K562 (cell line): Measurements from ENCODE around the gene SCLY. TPM values are rescaled to one million over a fixed set of nuclear protein-coding genes. Genes with fewer than 3 reads are reported as not detected.

Experiments used
- ATAC-seq: fragments of 200-7000 bp; cut with Tn5 transposase; 3 replicates; pipeline ENCODE4 v1.9.1; 2020; ENCODE audit warnings: moderate library complexity
- BruUV-seq: library from RNA; stranded (reverse); fragments of 400-500 nt; replicated peaks from 2 replicates; lab custom pipeline; 2021; lab: Mats Ljungman, UMichigan
- CTCF ChIA-PET: fragments of 300-600 bp; formaldehyde crosslinking; extraction: SDS; loops from one replicate; lab custom pipeline; 2021; ENCODE audit warnings: low intra/inter-chr PET ratio; lab: Yijun Ruan, JAX
- POLR2A ChIA-PET: fragments of 300-600, 350-650 bp; sonication (Branson Sonifier 250); formaldehyde crosslinking; extraction: SDS; loops from one replicate; lab custom pipeline; 2021; ENCODE audit warnings: antibody characterized with exemption, inconsistent platforms; lab: Yijun Ruan, JAX
- DNase-seq, 4 experiments: peaks; one replicate each; pipeline versions ENCODE4 v3.0.0 to v3.0.0-alpha.2; 2011 to 2018; ENCODE audit warnings: low spot score in 3 of 4, mixed read lengths in 3 of 4; ENCODE audit errors: extremely low read depth in 1 of 4
- FAIRE-seq: peaks from 2 replicates; lab custom pipeline; 2011; peaks lifted over from hg19 to GRCh38; lab: Jason Lieb, UNC
- H2AFZ ChIP-seq: 2 replicates; pipeline ENCODE4 v1.6.0; 2011; ENCODE audit warnings: low read depth, low read length, control low read depth, inconsistent platforms
- H3K27ac ChIP-seq: fragments of 200-600 bp; 3 replicates; pipeline ENCODE4 v1.8.0; 2011; ENCODE audit warnings: low read depth, mild to moderate bottlenecking, control low read depth, inconsistent platforms, low read length, moderate library complexity, mixed read lengths; ENCODE audit errors: extremely low read depth
- H3K27me3 ChIP-seq, 2 experiments: fragments of 300-600 bp in 1 of 2; 2 replicates in 1 of 2; 3 replicates in 1 of 2; pipeline versions ENCODE4 v1.6.0 to v1.8.0; 2011; ENCODE audit warnings: inconsistent platforms in 2 of 2, low read length in 2 of 2, mild to moderate bottlenecking in 1 of 2, mixed read lengths in 1 of 2, moderate library complexity in 1 of 2; ENCODE audit not compliant: control insufficient read depth in 2 of 2, insufficient read depth in 2 of 2
- H3K36me3 ChIP-seq: fragments of 300-600 bp; 3 replicates; pipeline ENCODE4 v1.8.0; 2011; ENCODE audit warnings: mild to moderate bottlenecking, low read length, inconsistent platforms; ENCODE audit not compliant: control insufficient read depth, insufficient read depth
- H3K4me1 ChIP-seq, 2 experiments: fragments of 200-600 bp in 1 of 2; replicated peaks in 1 of 2; 2 replicates in 1 of 2; 3 replicates in 1 of 2; pipeline versions ENCODE4 v1.5.1 to v1.8.0; 2011; ENCODE audit warnings: inconsistent platforms in 2 of 2, low read length in 2 of 2, mild to moderate bottlenecking in 1 of 2, mixed read lengths in 1 of 2, moderate library complexity in 1 of 2; ENCODE audit not compliant: control insufficient read depth in 2 of 2, insufficient read depth in 2 of 2
- H3K4me2 ChIP-seq: 2 replicates; pipeline ENCODE4 v1.6.1; 2011; ENCODE audit warnings: low read length, control low read depth, inconsistent platforms, mixed read lengths; ENCODE audit not compliant: insufficient read depth
- H3K4me3 ChIP-seq: fragments of 200-600 bp; sonication (generic), shearing (Covaris generic); 2 replicates; pipeline ENCODE4 v1.5.1; 2016; ENCODE audit warnings: control low read depth, inconsistent platforms
- H3K79me2 ChIP-seq: fragments of 200-600 bp; 3 replicates; pipeline ENCODE4 v1.8.0; 2011; ENCODE audit warnings: low read length, inconsistent platforms; ENCODE audit not compliant: control insufficient read depth, insufficient read depth
- H3K9ac ChIP-seq, 2 experiments: 2 replicates each; pipeline versions ENCODE4 v1.6.0 to v1.6.1; 2011; ENCODE audit warnings: low read depth in 2 of 2, low read length in 2 of 2, control low read depth in 1 of 2, inconsistent platforms in 1 of 2, mild to moderate bottlenecking in 1 of 2, mixed read lengths in 1 of 2; ENCODE audit not compliant: insufficient read depth in 1 of 2
- H3K9me1 ChIP-seq: one replicate; pipeline ENCODE4 v1.6.0; 2011; ENCODE audit warnings: inconsistent platforms, mild to moderate bottlenecking, low read length, moderate library complexity; ENCODE audit not compliant: control insufficient read depth, insufficient read depth
- H3K9me3 ChIP-seq: replicated peaks from 2 replicates; pipeline ENCODE4 v1.5.1; 2011; ENCODE audit warnings: low read depth, low read length, inconsistent platforms; ENCODE audit not compliant: control insufficient read depth, insufficient read depth
- H4K20me1 ChIP-seq: replicated peaks from 2 replicates; pipeline ENCODE4 v1.6.1; 2011; ENCODE audit warnings: low read length, inconsistent platforms, mixed read lengths; ENCODE audit not compliant: control insufficient read depth, insufficient read depth
- CAMTA2 ChIP-seq: fragments of 250-450 bp; sonication (Bioruptor Pico); conservative IDR thresholded peaks from 2 replicates; pipeline ENCODE4 v1.5.1; 2022
- DACH1 ChIP-seq: fragments of 450-650 bp; IDR thresholded peaks from 2 replicates; pipeline ENCODE4 v1.6.1; 2018; ENCODE audit not compliant: partially characterized antibody
- FOXK1 ChIP-seq: sonication (generic); formaldehyde crosslinking; IDR thresholded peaks from 2 replicates; pipeline ENCODE4 v1.8.0; 2022; ENCODE audit warnings: missing genetic modification reagents, mild to moderate bottlenecking, borderline replicate concordance
- GMEB1 ChIP-seq: fragments of 250-450 bp; sonication (Bioruptor Pico); IDR thresholded peaks from 2 replicates; pipeline ENCODE4 v1.4.0; 2020; ENCODE audit warnings: mild to moderate bottlenecking
- KAT8 ChIP-seq: fragments of 450-650 bp; IDR thresholded peaks from 2 replicates; pipeline ENCODE4 v1.6.1; 2016; ENCODE audit warnings: low read depth, mild to moderate bottlenecking
- LCOR ChIP-seq: sonication (generic); formaldehyde crosslinking; IDR thresholded peaks from 2 replicates; pipeline ENCODE4 v1.8.0; 2022; ENCODE audit warnings: mild to moderate bottlenecking, missing genetic modification reagents
- MTA3 ChIP-seq: fragments of 450-650 bp; formaldehyde crosslinking; IDR thresholded peaks from 2 replicates; pipeline ENCODE4 v1.6.1; 2017; ENCODE audit warnings: mild to moderate bottlenecking, borderline replicate concordance
- RBM15 ChIP-seq: fragments of 200-400 bp; formaldehyde crosslinking; IDR thresholded peaks from 2 replicates; pipeline ENCODE4 v1.6.1; 2018; ENCODE audit warnings: mild to moderate bottlenecking, low read length, moderate library complexity; ENCODE audit not compliant: insufficient read depth
- THAP7 ChIP-seq: fragments of 250-450 bp; sonication (Bioruptor Pico); IDR thresholded peaks from 2 replicates; pipeline ENCODE4 v1.5.0; 2021
- U2AF2 ChIP-seq: fragments of 200-400 bp; formaldehyde crosslinking; optimal IDR thresholded peaks from 2 replicates; pipeline ENCODE3; 2017; ENCODE audit warnings: low read depth, mild to moderate bottlenecking, low read length
- UBTF ChIP-seq, 2 experiments: IDR thresholded peaks; 2 replicates each; pipeline ENCODE4 v1.6.1; 2012; ENCODE audit warnings: improper control_type of control experiment in 2 of 2, low read depth in 2 of 2, low read length in 2 of 2, borderline replicate concordance in 1 of 2
- ZNF282 ChIP-seq: sonication (generic); formaldehyde crosslinking; IDR thresholded peaks from 2 replicates; pipeline ENCODE4 v1.8.1; 2023; ENCODE audit warnings: missing genetic modification reagents
- ZNF511 ChIP-seq: sonication (generic); formaldehyde crosslinking; IDR thresholded peaks from 2 replicates; pipeline ENCODE4 v1.8.0; 2022; ENCODE audit warnings: mild to moderate bottlenecking, missing genetic modification reagents
- ZNF76 ChIP-seq: fragments of 250-450 bp; sonication (Bioruptor Pico); IDR thresholded peaks from 2 replicates; pipeline ENCODE4 v1.4.0; 2020; ENCODE audit warnings: mild to moderate bottlenecking, moderate library complexity, borderline replicate concordance
- ZNF79 ChIP-seq: fragments of 250-450 bp; sonication (Bioruptor Pico); IDR thresholded peaks from 2 replicates; pipeline ENCODE4 v1.4.0; 2020; ENCODE audit warnings: low read depth, mild to moderate bottlenecking, moderate library complexity
- WGBS: fragments of 100-300 bp; shearing (Covaris generic); methylation state at CpG from one replicate; pipeline ENCODE4 v1.1.6; 2016; ENCODE audit warnings: low coverage, mixed read lengths; ENCODE audit not compliant: insufficient coverage; ENCODE audit errors: missing lambda C conversion rate; 5-methylcytosine and 5-hydroxymethylcytosine counted together
- in situ Hi-C: fragments of 300-500 bp; cut with MboI; formaldehyde crosslinking; loops from 4 replicates; pipeline ENCODE4 v1.15.0; 2018; ENCODE audit warnings: inconsistent platforms, mixed read lengths
- intact Hi-C: fragments of 100-400 bp; cut with micrococcal nuclease; formaldehyde crosslinking; loops from 2 replicates; pipeline ENCODE4 v1.14.2; 2022
- polyA plus RNA-seq, 8 experiments: library from polyadenylated mRNA; depleted of rRNA in 4 of 8; stranded (reverse) in 5 of 8; unstranded in 3 of 8; fragments of >200 nt; fragmentation: Nextera tagmentation in 2 of 8; fragmentation: Illumina TruSeq in 1 of 8; extraction: Ambion mirVana in 2 of 8; extraction: Trizol in 1 of 8; gene quantifications; 2 replicates each; pipeline versions ENCODE4 v1.2.1 to v1.2.3, GENCODE V29; 2011 to 2014; ENCODE audit warnings: inconsistent platforms in 1 of 8, missing spikeins in 1 of 8
- total RNA-seq, 7 experiments: library from RNA; depleted of rRNA in 6 of 7; stranded (reverse); fragments of >200 nt in 6 of 7; fragmentation: Illumina TruSeq in 2 of 7; extraction: Trizol in 2 of 7; gene quantifications; 2 replicates each; pipeline versions ENCODE4 v1.2.1 to v1.2.3, GENCODE V29; 2011 to 2021; ENCODE audit warnings: low replicate concordance in 1 of 7

SCLY gene
- total and polyA plus RNA-seq, 9 of the 15 experiments (the other 6 are each of a cell fraction or from before 2014, with no cell fraction given): 2.6 to 32.2 (median 21.1) TPM

DNA sequence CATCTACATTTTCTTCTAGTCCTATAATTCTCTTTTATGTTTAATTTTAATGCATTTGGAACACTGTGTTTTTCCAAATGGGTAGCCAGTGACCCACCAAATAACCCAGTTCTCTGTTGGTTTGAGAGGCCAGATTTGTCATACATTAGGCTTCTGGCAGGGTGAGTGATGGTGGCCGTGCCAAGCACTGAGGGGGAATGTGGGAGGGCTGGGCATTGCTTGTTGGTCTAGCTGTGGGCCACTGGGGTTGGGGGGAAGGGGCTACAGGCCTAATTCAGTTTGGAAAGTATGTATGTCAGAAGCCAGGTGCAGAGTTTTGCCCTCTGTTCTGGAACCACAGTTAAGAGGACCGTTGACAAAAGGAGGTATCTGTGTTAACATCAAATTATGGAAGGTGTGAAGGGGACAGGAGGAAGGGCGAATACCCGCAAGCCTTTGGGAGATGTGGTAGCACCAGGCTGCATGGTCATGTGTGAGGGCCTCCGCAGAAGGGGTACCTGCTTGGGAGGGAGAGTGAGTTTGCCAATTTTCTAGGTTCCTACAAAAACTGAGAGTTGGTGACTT, 38.1 kb upstream of the SCLY start (continued):
- TF ChIP-seq UBTF (IDR thresholded peaks at IDR 0.05; ENCODE audit: borderline replicate concordance in 1 of 2, low read depth in 2 of 2, low read length in 2 of 2) (no peak), FOXK1 (no peak), ZNF79 (CRISPR knock-in tag) (no peak), THAP7 (CRISPR knock-in tag) (no peak), LCOR (CRISPR knock-in tag) (no peak), ZNF76 (CRISPR knock-in tag) (no peak), RBM15 (no peak)
- TF ChIP-seq, all 486 proteins: peak for 0

GRCh38 chr2:238023608-238024007, 37.2 kb upstream of the SCLY start:
- no CpG with 5 or more reads among the region's 2 CpGs for WGBS
- no peaks in the 10 kb centered on the region for H3K4me1 ChIP-seq
- H3K9me1 ChIP-seq: no peaks in the 10 kb centered on the region
- H3K9me3 ChIP-seq: no peaks in the 10 kb centered on the region
- DNase-seq (no peak), FAIRE-seq (no peak), ATAC-seq (no peak)
- H3K4me3 ChIP-seq: no peak overlapping the region
- POLR2A ChIA-PET: interaction anchor here (0.6 kb wide), 1 partner anchor 78 kb away, joined by 3 read pairs; no protein-coding TSS in a partner anchor
- intact Hi-C loops (loop anchor here (10.0 kb wide), 1 partner anchor 99 kb away; no protein-coding TSS in a partner anchor), in situ Hi-C loops (no loop called here)
- H3K36me3 ChIP-seq: peaks cover 39% of the 10 kb centered on the region; the same call in 2 of the 3 replicates
- BruUV-seq: no TSS peak
- H4K20me1 ChIP-seq: no peaks in the 10 kb centered on the region
- no peak overlapping the region for H2AFZ ChIP-seq
- no peaks in the 10 kb centered on the region for H3K27me3 ChIP-seq
- no peaks in the 10 kb centered on the region; the same call in 2 of the 3 replicates for H3K79me2 ChIP-seq
- no peak overlapping the region for H3K4me2 ChIP-seq
- TF ChIP-seq DACH1 (no peak), KAT8 (no peak), U2AF2 (no peak), MTA3 (no peak), ZNF282 (no peak), GMEB1 (CRISPR knock-in tag) (no peak), ZNF511 (CRISPR knock-in tag) (no peak), CAMTA2 (CRISPR knock-in tag) (no peak)
- H3K9ac ChIP-seq: no peak overlapping the region
- CTCF ChIA-PET: no interaction called here
- no peak overlapping the region for H3K27ac ChIP-seq
